ENCODE measurements around the gene ZIC2. TPM values are rescaled to one million over a fixed set of nuclear protein-coding genes. Genes with fewer than 3 reads are reported as not detected.

The ZIC2 gene
- total and polyA plus RNA-seq, 2 of the 8 experiments (the other 6 are each of a cell fraction or from before 2014, with no cell fraction given), result 53.2 to 372 TPM

DNA sequence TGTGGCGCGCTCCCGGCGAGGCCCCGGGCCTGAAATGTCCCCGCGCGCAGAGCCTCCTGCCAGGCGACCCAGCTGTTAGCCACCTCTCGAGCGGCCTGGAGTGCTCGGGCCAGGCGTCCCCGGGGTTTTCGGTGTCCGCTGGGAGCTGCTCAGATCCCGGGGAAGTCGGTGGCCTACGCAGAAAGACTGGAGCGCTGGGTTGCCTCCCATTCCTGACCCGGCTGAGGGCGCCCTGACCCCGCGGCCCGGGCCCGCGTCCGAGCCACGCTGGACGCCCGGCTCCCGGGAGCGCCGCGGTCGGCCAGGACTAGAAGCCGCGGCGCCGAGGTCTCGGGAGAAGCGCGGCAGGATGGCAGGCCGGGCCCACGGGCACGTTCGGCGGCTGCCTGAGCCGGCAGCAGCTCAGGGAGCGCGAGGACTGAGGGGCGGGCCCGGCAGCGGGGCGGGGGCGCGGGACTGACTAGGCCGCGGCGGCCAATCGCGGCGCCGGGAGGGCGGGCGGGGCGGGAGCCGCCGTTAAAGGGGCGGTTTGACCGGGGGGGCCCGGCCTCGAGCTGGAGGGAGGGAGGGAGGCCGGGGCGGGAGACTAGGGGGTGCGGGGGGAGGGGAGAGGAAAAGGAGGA is 1.3 kb upstream of the ZIC2 start (continued):
- peak in 1 of 2 experiments; percentile 28; a peak in 1 of 4 replicates for TF ChIP-seq RAD21 (IDR thresholded peaks at IDR 0.05 in 1 of 2, conservative IDR thresholded peaks at IDR 0.05 in 1 of 2; ENCODE audit: low read depth in 2 of 2, low read length in 2 of 2)
- TF ChIP-seq PHF8 (conservative IDR thresholded peaks at IDR 0.05; ENCODE audit: low read depth, low read length), result peak; percentile 50
- TF ChIP-seq, protein P1, sequence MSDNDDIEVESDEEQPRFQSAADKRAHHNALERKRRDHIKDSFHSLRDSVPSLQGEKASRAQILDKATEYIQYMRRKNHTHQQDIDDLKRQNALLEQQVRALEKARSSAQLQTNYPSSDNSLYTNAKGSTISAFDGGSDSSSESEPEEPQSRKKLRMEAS (IDR thresholded peaks at IDR 0.05), result peak; percentile 7; the same call in 1 of the 2 replicates
- no peak for TF ChIP-seq RFX5 (IDR thresholded peaks at IDR 0.05; ENCODE audit: borderline replicate concordance, low read depth, low read length)
- peak; percentile 53; the same call in 1 of the 2 replicates for TF ChIP-seq SP4 (IDR thresholded peaks at IDR 0.05; ENCODE audit: low read length)
